Urothelium cell line (cell line): ENCODE measurements around the gene TPRN.

Source experiments
- DNase-seq: peaks from one replicate; pipeline ENCODE4 v3.0.0; 2011; ENCODE audit warnings: low spot score, mixed read lengths
- FAIRE-seq: peaks from 2 replicates; lab custom pipeline; 2011; peaks lifted over from hg19 to GRCh38; lab: Jason Lieb, UNC

The TPRN gene

DNA sequence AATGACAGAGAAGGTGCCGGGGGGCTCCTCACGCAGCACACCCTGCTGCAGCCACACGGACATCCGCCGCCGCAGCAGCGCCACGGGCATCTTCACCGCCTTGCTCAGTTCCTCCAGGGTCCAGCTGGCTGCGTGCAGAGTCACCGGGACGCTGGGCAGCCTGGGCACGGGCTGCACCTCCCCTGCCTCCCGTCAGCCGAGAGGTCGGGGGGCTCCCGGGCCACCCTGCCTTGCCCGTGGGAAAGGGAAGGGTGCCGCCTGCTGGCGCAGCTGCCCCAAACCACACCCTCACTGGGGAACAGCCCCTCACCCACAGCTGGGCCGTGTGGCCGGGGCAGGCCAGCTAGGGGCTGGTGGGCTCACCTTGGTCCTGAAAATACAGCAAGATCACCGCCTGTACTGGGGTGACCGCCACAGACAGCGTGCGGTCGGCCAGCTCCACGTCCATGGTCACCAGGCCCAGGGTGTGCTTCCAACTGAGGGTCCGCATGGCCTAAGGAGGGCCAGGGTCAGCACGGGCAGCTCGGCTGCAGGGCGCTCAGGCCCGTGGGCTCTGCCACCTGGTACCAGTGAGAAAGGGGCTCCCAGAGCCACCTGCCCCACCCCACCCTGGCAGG lies 25.1 kb downstream of the TPRN start:
- DNase-seq: no peak
- no peak for FAIRE-seq

GRCh38 chr9:137174722-137175293 lies 25.7 kb downstream of the TPRN start:
- no peak for FAIRE-seq
- DNase-seq: no peak

- DNase-seq (no peak), FAIRE-seq (no peak)
These were observed 26.5 kb downstream of the TPRN start for GRCh38 chr9:137173796-137174664.

- FAIRE-seq: no peak
- DNase-seq: no peak
These were observed 27.4 kb downstream of the TPRN start for GRCh38 chr9:137172901-137173795.

- FAIRE-seq (no peak), DNase-seq (no peak)
These were observed 29.2 kb downstream of the TPRN start for GRCh38 chr9:137171149-137171900.

GRCh38 chr9:137170486-137171148 lies 29.9 kb downstream of the TPRN start:
- FAIRE-seq: no peak

DNA sequence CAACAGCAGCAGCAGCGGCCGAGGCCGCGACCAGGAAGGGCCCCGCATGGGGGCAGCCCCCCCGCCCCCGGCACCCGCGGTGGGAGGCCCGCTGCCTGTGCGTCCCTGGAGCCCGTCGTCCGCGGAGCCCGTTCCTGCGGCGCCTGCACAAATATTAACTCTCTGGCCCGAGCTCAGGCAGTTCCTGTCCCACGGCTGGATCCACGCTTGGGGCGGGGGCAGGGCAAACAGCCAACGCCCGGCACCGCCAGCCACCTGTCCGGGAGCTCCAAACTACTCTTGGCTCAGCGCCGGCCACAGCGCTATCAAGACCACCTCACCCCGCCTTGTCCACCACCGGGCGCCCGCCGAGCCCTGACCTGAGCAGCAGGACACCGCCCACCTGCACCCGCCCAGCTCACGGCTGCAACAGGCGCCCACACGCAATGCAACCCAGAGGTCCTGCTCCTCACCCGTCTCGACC lies 30.6 kb downstream of the TPRN start, which contains the start of gene LRRC26:
Gene LRRC26, minus strand, starts transcription at position 156 of the 463 bp plus-strand sequence. Its CDS starts 108 bp downstream, at position 48.
- DNase-seq: no peak
- FAIRE-seq: no peak

More at GRCh38 chr9:137170486-137171148, 29.9 kb downstream of the TPRN start:
- DNase-seq: no peak

DNA sequence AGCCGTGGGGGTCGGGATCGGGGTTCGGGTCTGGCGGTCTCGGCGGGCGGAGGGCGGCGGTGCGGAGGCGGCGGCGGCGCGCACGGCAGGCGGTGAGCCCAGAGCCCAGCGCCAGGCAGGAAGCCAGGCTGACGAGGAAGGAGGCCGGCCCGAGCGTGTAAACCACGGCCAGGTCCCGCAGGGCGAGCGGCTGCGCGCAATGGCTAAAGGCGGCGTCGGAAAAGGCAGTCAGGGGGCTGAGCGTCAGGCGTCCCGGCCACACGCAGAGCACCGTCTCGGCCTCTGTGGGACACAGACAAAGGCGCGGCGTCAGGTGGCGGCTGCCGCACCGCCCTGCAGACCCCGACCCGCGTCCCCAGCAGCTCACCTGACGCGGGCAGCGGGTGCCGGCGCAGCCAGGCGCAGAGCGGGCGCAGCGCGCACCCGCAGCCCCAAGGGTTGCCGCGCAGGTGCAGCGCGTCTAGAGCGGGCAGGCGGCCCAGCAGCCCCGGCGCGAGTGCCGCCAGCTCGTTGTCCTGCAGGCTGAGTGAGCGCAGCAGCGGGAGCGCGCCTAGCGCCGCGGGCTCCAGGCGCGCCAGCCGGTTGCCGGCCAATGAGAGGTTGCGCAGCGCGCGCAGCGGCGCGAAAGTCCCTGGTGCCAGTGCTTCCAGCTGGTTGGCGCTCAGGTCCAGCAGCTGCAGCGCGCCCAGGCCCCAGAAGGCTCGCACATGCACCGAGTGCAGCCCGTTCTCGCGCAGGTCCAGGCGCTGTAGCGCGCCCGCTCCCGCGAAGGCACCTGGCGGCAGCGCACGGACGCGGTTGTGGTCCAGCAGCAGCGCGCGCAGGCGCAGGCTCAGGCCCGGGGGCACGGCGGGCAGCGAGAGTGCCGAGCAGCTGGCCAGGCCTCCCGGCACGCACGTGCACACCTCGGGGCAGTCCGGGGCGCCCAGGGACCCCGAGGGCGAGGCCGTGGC lies 31.4 kb downstream of the TPRN start:
- FAIRE-seq (no peak), DNase-seq (peak; percentile 68)

GRCh38 chr9:137168573-137168903 lies 32.0 kb downstream of the TPRN start:
- FAIRE-seq (no peak), DNase-seq (no peak)

GRCh38 chr9:137167747-137168572 lies 32.6 kb downstream of the TPRN start:
- no peak for DNase-seq
- FAIRE-seq: no peak

DNA sequence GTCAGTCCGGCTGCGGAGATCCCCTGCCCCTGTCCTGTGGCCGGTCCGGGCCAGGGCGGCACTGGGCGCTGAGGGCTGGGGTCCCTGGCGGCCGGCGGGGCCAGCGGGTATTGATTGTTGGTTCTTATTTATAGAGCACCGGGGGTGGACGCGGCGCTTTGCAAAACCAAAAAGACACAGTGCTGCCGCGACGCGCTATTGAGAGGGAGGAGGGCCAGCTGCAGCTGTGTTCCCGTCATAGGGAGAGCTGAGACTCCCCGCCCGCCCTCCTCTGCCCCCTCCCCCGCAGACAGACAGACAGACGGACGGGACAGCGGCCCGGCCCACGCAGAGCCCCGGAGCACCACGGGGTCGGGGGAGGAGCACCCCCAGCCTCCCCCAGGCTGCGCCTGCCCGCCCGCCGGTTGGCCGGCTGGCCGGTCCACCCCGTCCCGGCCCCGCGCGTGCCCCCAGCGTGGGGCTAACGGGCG lies 33.2 kb downstream of the TPRN start:
- no peak for FAIRE-seq
- DNase-seq: no peak

DNA sequence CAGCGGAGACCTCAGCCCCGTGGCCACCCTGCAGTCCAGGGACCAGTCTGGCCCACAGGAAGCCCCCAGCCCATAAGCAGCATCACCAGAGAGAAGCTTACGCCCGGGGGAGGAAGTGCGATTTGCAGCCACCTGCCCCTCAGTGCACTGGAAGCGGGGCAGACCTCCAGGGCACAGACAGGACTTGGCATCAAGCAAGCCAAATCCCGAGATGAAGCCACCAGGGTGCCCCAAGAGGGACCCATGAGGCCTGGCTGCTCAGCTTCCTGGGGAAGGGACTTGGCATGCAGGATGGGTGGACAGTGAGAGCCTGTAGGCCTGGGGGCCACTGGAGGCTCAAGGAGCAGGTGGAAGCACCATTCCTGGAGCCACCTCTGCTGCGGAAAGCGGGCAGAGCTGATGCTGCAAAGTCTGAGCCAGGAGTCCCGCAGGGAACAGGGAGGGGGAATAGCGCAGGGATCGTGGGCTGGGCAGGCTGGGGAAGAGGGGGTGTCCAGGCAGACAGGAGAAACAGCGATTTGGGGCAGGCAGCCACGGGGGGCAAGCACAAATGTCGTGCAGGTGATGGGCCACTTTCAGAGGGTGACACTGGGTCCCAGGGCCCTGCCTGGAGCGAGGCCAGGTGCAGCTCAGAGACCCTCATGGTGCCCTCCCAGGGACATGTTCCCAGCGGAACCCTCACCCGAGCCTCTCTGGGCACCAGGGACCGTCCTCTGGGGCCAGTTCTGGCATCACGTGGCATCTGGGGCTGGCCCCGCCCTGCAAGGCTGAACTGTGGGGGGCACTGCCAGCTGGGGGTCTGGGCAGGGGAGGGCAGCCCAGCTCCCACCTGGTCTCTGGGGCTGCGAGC lies 33.9 kb downstream of the TPRN start:
- FAIRE-seq: no peak
- no peak for DNase-seq

GRCh38 chr9:137165250-137165836 lies 35.2 kb downstream of the TPRN start:
- no peak for FAIRE-seq
- DNase-seq: no peak

DNA sequence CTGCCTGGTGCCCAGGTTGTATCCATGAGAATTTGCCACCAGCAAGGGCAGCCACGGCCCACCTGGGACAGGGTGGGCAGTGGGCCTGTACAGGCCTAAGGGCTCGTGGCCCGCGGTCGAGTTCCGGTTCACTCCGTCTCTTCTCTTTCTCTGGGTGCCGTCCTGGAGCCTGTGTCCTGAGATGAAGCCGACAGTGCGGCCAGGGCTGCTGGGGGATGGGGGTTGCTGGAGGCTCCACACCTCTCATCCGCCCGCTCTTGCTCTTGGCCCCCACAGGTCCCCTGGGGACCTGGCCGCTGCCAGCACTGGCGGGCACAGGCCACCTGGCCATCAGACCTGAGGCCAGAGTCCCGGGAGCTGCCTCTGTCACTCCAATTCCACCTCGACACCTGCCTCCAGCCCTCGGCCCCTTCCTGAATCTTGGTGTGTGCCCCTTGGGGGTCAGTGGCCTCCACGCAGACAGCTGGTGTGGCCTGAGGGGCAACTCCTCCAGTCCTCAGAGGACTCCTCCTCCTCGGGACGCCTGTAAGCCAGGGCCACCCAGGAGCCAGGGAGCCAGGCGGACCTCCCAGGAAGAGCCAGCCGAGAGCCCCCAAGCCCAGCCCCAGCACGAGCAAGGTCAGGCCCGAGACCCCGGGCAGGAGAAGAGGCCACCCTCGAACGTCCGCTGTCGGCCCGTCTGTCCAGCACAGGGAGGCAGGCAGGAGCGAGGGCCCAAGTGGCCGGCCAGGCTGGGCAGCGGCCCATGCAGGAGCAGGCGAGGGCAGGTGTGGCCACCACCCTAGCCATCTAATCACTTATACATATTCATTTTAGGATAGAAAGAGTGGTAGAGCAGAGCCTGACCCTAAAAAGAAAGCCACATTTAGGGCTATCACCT lies 35.9 kb downstream of the TPRN start:
- FAIRE-seq: no peak

GRCh38 chr9:137163805-137164204 lies 36.7 kb downstream of the TPRN start:
- FAIRE-seq (no peak), DNase-seq (no peak)

More for the DNA sequence above, 35.9 kb downstream of the TPRN start:
- no peak for DNase-seq
